Measurements from ENCODE around the gene OGN.
A peak's percentile ranks its signal among the peaks of the same experiment; 100 is the strongest.
"Not testable (repeated sequence)": the region's sequence is repeated elsewhere in the genome, so short reads cannot be mapped to it uniquely, and the experiment has no call there.

The OGN gene

DNA sequence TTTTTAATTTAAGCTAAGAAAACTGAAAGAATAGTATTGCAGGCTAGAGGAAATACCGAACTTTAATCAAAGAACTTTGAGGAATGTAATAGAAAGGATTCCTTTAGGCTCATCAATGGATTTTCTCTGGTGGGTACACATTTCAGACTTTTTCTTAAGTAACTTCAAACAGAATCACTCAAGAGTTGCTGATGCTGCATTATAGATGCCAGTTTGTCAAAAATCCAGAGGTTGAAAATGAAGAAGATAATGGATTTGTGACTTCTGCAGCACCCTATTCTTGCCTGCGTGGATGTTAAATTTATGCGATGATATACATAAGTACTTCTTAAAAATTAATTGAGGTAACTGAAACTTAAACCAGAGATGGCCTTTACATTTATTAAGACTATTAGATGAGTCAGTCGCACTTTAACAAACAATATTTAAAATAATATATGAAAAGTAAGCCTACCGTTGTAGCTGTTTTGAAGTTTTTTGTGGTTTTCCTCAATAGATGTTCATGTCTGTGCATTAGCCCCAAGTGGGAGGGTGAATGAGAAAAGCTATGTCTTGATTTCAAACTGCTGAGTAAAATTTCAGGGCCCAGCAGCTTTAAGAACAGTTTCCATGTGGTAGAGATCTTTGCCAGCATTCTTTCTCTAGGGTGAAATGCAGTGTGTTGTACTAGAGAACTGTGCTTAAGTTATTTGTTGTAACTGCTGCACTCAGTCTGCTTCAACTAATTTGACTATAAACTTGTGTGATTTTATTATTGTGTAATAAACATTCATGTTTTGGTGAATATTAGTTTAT, at the start of gene OGN:
Gene OGN (minus strand): TSS at position 537 of the 795 bp plus-strand sequence. CDS start 1,171 bp downstream, outside the sequence.
- DNase-seq (ENCODE audit: low spot score), result no peak

- DNase-seq (ENCODE audit: low spot score), result no peak
Measured at GRCh38 chr9:92446536-92446935, 42.2 kb upstream of the OGN start.

DNA sequence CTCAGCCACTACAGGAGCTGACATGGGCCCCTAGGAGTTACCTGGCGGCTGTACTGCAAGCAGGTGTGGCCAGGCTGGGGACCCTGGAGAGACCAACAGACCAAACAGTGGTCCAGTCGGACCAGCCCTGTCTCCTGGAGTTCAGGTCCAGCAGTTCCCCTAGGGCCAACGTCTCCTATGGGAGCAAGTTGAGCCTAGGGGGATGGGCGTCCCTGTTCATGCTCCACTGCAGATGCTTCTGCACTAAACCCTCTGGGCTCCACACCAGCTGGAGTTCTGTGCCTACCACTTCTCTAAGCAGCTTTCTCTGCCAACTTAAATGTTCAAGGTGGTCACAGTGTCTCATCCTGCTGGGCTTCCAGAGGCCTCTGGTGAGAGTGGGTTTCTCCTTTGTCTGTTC, 40.5 kb upstream of the OGN start:
- no peak for DNase-seq (ENCODE audit: low spot score)

DNA sequence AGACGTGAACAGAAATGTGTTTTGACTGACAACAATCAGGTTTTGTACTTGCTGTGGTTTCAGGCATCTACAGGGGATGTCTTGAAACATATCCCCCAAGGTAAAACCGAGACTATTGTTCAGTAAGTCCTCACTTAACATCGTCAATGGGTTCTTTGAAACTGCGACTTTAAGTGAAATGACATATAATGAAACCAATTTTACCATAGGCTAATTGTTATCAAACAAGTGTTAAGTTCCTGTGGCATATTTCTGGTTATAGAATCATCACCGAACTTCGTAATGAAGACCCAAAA, 36.3 kb upstream of the OGN start:
- no peak for DNase-seq (ENCODE audit: low spot score)

DNA sequence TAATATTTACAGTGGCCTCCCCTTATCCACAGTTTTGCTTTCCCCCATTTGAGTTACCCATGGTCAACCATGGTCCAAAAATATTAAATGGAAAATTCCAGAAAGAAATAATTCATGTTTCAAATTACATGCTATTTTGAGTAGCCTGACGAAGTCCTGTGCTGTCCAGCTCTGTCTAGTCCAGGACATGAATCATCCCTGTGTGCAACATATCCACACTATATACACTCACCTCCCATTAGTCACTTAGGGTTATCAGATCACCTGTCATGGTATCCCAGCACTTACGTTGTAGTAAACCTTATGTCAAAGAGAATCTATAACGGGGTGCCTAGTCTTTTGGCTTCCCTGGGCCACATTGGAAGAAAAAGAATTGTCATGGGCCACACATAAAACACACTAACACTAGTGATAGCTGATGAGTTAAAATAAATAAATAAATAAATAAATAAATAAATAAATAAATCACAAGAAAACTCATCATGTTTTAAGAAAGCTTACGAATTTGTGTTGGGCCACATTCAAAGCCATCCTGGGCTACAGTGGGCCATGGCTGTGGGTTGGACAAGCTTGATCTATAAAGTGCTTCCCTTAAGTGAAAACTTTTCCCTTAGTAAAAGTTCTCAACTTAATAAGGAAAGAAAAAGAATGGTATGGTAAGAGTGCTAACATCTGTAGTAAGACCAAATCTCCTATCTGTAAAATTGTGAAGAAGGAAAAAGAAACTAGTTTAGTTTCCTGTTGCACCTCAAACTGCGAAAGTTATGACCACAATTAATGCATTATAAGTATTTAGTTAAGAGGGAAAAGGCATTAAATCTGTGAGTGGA, 35.8 kb upstream of the OGN start:
- DNase-seq (ENCODE audit: low spot score), result no peak

GRCh38 chr9:92438900-92439526, 34.6 kb upstream of the OGN start:
- peak; percentile 20 for DNase-seq (ENCODE audit: low spot score)

DNA sequence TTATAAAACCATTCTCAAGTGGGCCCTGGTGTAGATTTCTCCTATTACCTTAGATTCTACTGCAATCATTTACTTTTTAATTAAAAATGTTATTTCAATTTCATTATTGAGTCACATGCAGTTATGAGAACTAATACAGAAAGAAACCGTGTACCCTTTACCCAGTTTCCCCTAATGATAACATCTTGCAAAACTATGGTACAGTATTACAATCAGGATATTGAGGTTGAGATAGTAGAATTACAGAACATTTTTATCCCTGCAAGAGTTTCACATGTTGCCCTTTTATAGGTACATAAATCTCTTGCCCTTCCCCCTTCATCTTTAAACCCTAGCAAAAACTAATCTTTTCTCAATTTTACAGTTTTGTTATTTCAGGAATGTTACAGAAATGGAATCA, 30.9 kb upstream of the OGN start:
- no peak for DNase-seq (ENCODE audit: low spot score)

DNA sequence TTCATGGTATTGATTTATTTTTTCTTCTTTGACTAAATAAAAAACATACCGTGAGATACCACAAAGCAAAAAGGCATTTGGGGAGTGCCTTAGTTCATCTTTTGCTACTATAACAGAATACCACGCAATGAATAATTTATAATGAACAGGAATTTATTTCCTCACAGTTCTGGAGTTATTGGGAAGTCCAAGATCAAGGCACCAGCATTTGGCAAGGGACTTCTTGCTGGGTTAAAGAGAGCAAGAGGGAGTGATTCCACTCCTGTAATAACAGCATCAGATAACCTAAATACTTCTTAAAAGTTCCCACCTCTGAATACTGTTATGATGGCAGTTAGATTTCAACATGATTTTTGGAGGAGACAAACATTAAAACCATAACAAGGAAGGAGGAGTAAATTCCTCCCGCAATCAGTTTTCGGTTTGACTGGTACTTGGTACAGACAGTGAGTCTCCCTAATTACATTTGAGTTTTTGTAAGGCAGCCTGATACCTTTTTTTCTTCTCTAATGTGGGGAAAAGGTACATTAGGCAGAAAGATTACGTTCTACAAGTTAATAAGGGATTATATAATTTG, 28.7 kb upstream of the OGN start:
- no peak for DNase-seq (ENCODE audit: low spot score)

DNA sequence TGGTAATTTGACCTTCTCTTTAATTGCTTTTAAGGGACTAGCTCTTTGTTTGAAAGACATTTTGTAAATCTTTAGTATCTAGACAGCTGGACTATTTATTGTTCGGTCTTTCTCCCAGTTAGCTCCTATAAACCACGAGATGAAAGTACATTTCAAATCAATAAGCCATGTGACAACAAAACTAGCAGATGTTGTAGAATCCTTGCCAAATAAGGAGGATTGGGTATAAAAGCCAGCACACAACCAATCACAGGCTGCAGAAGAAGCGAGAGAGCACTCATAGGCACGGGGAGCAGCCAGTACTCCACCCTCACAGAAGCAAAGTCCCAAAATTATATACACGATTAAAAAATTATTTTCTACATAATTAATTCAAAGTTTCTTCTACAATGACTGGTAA, 28.0 kb upstream of the OGN start:
- DNase-seq (ENCODE audit: low spot score), result no peak

GRCh38 chr9:92429836-92430235, 25.5 kb upstream of the OGN start:
- DNase-seq (ENCODE audit: low spot score), result no peak

DNA sequence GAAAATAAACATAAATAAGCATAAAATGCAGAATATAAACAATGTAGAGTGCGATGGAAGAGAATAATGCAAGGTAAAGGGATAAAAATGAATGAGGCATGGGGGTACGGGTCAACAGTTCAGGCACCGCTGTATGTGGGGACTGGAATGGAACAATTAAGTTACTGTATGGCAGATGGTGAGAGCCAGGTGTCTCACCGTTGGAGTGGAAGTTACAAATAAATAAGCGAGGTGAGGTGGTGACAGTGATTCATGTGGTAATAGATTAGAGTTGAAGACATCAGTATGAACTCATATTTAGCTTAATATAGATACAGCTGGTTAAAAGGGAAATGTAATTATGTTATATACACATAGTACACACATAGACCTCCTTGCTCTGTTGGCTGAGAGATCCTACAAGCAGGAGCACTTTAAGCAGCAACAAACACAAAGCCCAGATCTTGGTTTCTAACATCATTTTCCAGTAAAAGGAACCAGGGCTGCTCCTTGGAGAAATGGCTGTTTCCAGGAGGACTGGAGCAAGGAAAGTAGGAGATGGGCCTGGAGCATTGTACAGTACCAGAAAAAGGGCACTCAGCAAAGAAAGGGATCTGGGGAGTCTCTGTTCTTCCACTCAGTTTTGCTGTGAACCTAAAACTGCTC, 22.2 kb upstream of the OGN start:
- no peak for DNase-seq (ENCODE audit: low spot score)

GRCh38 chr9:92425474-92425873, 21.1 kb upstream of the OGN start:
- DNase-seq (ENCODE audit: low spot score), result no peak

- DNase-seq (ENCODE audit: low spot score), result no peak
Measured at GRCh38 chr9:92424340-92424739, 20.0 kb upstream of the OGN start, which contains the start of gene OMD. Gene OMD, minus strand, starts transcription at chr9:92424471. Its CDS starts 6,913 bp downstream, at chr9:92417558.

DNA sequence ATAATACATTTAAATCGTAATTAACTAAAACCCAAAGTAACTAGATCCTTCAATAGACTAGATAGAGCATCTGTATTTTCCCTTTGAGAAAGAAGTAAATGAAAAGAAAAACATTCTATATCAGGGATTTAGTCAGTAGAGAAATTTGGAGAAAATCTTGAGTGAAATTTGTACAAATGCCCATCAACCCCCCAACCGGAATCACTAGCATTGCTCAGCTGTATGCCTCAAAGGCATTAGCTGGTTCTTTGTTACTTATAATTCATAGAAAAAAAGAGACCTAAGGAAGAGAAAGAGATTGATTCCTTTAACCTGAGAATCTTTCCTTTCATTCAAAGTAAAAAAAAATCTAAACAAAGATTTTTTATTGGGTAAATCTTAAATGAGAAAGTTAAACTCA, 19.2 kb upstream of the OGN start:
- DNase-seq (ENCODE audit: low spot score), result no peak

DNA sequence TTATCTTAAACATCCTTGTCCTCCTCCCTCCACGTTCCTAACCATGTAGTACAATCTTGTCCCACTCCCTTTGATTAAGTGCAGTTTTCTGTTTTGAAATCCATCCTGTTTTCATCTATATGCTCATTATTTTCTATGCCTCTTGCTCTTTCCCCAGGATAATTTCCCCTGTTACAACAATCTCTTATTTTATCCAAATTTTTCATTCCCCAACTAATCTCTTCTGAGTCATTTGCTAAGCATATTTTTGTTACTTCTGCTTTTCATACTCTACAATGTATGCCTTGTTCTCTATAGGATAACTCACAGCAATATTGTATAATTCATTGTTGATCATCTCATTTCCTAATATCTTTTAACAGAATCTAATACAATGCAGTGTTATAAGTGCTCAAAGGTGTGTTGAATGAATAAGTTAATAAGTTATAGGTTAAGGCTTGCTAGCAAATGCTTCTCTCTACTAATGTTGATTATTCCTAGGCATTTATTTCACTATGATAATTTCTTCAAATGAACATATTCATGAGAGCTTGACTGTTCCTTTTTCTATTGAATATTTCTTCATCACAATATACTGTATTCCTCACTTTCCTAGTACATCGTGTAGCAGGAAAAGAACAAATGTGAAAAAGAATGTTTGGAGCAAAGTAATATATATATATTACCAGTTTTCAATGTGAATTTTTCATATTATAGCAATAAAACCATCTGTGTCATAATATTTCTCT, 18.4 kb upstream of the OGN start:
- DNase-seq (ENCODE audit: low spot score), result no peak

DNA sequence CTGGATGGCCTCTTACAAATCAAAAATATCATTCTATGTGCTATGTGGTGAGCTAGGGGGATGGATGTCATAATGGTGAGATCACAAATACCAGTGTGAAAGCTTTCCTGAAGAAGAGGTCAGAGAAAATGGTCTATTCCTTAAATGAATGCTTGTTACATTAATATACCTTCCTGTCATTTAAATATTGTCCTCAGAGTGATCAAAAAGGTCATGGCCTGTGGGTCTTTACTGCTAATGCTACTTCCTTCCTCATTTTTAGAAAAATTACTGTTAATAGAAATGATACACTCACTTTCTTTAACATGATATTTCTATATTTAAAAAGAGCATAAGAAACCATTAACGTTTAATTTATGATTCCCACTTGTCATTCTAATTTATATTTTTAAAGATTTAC, 10.2 kb upstream of the OGN start:
- peak; percentile 22 for DNase-seq (ENCODE audit: low spot score)

DNA sequence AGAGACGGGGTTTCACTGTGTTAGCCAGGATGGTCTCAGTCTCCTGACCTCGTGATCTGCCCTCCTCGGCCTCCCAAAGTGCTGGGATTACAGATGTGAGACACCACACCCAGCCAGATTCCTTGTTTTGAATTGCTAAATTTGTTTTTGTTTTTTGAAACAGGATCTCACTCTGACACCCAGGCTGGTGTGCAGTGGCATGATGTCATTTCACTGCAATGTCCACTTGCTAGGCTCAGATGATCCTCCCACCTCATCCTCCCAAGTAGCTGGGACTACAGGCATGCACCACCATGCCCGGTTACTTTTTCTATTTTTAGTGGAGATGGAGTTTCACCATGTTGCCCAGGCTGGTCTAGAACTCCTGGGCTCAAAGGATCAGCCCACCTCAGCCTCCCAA, 6.8 kb upstream of the OGN start:
- not testable (repeated sequence) for DNase-seq (ENCODE audit: low spot score)

GRCh38 chr9:92408747-92409478, 4.5 kb upstream of the OGN start:
- no peak for DNase-seq (ENCODE audit: low spot score)

- DNase-seq (ENCODE audit: low spot score), result no peak
Measured at GRCh38 chr9:92407818-92408217, 3.4 kb upstream of the OGN start.

- DNase-seq (ENCODE audit: low spot score), result peak; percentile 71
Measured at GRCh38 chr9:92406477-92406876, 2.1 kb upstream of the OGN start.

DNA sequence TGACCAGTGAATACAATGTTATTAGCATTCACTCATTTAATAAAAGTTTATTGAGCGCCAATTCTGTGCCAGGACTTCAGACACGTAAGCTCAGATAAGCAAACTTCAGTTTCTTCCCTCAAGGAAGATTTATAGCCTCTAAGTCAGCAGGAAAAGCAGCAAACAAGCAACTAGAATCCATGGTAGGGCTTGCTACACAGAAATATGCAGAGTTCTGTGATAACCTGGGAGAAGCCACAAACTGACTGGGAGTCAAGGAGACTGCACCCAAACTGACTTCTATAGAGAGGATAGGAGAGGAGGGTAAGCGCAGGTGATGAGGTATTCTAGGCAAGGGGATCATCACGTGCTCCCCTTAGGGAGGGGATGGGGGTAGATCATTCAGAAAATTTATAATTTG, 1.4 kb upstream of the OGN start:
- DNase-seq (ENCODE audit: low spot score), result peak; percentile 35
